Osteocyte (in vitro differentiated cells): ENCODE results near the gene GNG4. TPM values are rescaled to one million over a fixed set of nuclear protein-coding genes. Genes with fewer than 3 reads are reported as not detected.

ENCODE experiments used
- DNase-seq: peaks from one replicate; pipeline ENCODE4 v3.0.0; 2021; ENCODE audit warnings: mixed read lengths; ENCODE audit not compliant: unreplicated experiment; ENCODE audit errors: extremely low spot score
- H3K27ac Mint-ChIP-seq: one replicate; pipeline ENCODE4 v1.8.0; 2021; ENCODE audit warnings: mild to moderate bottlenecking, mixed read lengths; ENCODE audit not compliant: unreplicated experiment
- H3K27me3 Mint-ChIP-seq: one replicate; pipeline ENCODE4 v1.8.0; 2021; ENCODE audit warnings: mixed read lengths; ENCODE audit not compliant: unreplicated experiment
- H3K36me3 Mint-ChIP-seq: one replicate; pipeline ENCODE4 v1.8.0; 2021; ENCODE audit warnings: mixed read lengths; ENCODE audit not compliant: unreplicated experiment
- H3K4me1 Mint-ChIP-seq: one replicate; pipeline ENCODE4 v1.8.0; 2021; ENCODE audit warnings: mixed read lengths; ENCODE audit not compliant: unreplicated experiment
- H3K4me3 Mint-ChIP-seq: one replicate; pipeline ENCODE4 v1.8.0; 2021; ENCODE audit warnings: mild to moderate bottlenecking, moderate library complexity, mixed read lengths; ENCODE audit not compliant: unreplicated experiment
- H3K9me3 Mint-ChIP-seq: one replicate; pipeline ENCODE4 v1.8.0; 2021; ENCODE audit warnings: mixed read lengths; ENCODE audit not compliant: unreplicated experiment
- total RNA-seq: library from RNA; stranded (reverse); gene quantifications from 2 replicates; pipeline ENCODE4 v1.2.1, GENCODE V29; 2021
- TF ChIP-seq, protein P1 (sequence below): fragments of 200-600 bp; sonication (generic); IDR thresholded peaks from 2 replicates; pipeline ENCODE4 v1.5.0; 2021; ENCODE audit warnings: antibody characterized with exemption, mild to moderate bottlenecking, moderate library complexity

GNG4 gene
- total RNA-seq, 1 donor from 2014 or later = 0.83 TPM

DNA sequence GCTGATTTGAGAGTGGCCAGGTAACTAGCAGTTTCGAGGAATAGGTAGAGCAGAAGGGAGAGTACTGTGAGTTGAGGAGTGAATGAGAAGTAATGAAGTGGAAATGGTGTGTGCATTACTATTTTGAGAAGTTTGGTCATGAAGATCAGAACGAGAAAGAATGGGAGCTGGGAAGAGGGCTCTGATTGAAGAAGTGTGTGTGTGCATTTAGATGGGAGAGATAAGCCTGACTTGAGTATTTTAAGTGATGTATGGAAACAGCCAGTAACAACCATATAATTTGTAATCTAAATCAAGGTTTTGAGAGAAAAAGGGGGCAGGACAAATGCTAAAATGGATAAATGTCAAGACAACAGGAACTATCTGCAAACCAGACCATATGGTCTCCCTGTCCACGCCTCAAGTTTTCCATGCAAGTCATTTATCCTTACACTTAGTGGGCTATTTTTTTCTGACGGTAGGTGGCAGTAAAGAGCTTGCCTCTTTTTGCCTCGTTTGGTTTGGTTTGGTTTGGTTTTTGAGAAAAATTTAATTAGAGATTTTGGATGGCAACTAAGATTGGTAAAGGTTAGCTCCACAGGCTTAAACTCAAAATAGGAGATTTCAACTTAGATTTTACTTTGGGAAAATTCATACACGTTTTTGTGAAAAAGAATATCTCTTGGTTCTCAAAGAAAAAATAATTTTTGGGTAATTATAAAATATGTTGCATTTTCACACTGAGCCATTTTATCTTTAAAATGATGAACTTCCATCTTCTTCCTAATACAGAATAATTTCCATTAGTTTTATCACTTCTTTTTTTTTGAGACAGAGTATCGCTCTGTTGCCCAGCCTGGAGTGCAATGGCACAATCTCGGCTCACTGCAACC is 135.9 kb downstream of the GNG4 start:
- Mint-ChIP-seq H3K36me3 (no peaks in the 10 kb centered on the region), H3K27me3 (no peaks in the 10 kb centered on the region), H3K4me3 (no peak overlapping the region), H3K4me1 (no peaks in the 10 kb centered on the region), H3K9me3 (no peaks in the 10 kb centered on the region), H3K27ac (no peak overlapping the region)
- DNase-seq = no peak
- TF ChIP-seq, protein P1, sequence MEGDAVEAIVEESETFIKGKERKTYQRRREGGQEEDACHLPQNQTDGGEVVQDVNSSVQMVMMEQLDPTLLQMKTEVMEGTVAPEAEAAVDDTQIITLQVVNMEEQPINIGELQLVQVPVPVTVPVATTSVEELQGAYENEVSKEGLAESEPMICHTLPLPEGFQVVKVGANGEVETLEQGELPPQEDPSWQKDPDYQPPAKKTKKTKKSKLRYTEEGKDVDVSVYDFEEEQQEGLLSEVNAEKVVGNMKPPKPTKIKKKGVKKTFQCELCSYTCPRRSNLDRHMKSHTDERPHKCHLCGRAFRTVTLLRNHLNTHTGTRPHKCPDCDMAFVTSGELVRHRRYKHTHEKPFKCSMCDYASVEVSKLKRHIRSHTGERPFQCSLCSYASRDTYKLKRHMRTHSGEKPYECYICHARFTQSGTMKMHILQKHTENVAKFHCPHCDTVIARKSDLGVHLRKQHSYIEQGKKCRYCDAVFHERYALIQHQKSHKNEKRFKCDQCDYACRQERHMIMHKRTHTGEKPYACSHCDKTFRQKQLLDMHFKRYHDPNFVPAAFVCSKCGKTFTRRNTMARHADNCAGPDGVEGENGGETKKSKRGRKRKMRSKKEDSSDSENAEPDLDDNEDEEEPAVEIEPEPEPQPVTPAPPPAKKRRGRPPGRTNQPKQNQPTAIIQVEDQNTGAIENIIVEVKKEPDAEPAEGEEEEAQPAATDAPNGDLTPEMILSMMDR = peak; percentile 89

DNA sequence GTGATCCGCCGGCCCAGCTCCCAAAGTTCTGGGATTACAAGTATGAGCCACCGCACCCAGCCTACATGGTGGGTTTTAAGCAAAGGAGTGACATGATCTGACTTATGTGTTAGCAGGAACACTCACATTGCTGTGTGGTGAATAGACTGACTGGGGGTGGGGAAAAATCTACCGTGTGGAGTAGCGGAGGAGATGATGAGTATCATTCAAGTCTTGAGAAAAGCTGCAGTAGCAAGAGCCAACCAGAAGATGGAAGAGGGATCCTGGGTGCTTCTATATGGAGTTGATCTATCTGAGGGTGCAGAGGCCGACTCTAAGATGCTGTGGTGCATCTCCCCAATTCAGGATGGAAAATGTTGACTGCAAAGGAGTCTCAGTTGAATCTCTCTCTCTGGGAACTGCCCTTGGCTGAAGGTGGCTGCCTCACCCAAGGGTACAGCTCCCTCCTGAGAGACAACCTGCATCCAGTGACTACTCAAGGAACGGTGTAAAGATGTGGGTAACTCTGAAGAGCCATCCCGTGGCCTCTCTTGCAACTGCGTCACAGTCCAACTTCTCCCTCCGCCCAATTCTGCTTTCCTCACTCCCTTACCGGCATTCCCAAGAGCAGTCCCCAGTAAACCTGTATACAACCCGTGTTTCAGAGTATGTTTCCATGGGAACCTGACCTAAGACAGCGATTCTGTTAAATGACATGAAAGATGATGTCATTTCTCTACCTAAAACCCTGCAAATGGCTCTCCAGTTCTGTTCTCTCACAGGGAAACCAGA is 137.9 kb downstream of the GNG4 start:
- H3K4me3 Mint-ChIP-seq = no peak overlapping the region
- no peaks in the 10 kb centered on the region for H3K4me1 Mint-ChIP-seq
- no peaks in the 10 kb centered on the region for H3K36me3 Mint-ChIP-seq
- H3K9me3 Mint-ChIP-seq = no peaks in the 10 kb centered on the region
- DNase-seq = no peak
- no peak overlapping the region for H3K27ac Mint-ChIP-seq
- TF ChIP-seq, protein P1 = peak; percentile 10
- H3K27me3 Mint-ChIP-seq = no peaks in the 10 kb centered on the region

DNA sequence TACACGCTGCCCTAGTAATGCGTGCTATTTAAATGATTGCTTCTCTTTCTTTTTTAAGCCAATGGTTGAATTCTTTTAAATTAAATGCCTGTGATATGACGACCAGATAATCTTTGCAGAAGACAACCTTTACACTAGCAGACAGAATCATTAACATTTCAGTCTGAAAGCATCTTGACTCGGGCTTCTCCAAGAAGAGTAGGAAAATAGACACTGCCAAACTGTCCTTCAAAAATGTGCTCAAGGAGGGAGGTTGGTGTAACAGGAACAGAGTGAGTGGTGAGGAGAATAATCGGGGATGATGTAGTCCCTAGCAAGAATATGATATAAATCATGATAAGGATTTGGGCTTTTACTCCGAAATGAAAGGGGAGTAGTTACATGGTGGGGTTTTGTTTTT is 138.8 kb downstream of the GNG4 start:
- peaks cover 3% of the 10 kb centered on the region for H3K4me1 Mint-ChIP-seq
- no peak for DNase-seq
- H3K36me3 Mint-ChIP-seq = no peaks in the 10 kb centered on the region
- no peaks in the 10 kb centered on the region for H3K9me3 Mint-ChIP-seq
- H3K27me3 Mint-ChIP-seq = no peaks in the 10 kb centered on the region
- H3K4me3 Mint-ChIP-seq = no peak overlapping the region
- TF ChIP-seq, protein P1 = no peak
- H3K27ac Mint-ChIP-seq = no peak overlapping the region

DNA sequence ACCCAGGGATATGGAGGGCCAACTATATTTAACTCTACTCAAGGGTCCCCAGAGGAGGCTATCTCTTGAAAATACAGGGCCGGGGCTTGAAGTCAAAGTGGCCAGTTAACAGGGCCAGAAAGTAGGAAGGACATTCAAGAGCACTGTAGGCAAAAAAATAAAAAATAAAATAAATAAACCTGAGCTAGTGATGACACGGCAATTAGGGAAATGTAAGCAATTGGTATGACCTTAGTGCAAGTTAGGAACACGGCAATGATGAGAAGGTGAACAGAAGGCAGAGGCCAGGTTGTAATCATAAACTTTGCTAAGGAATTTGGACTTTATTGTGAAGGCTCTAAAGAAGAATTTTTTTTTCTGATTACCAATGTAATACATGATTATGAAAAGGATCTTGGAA is 142.0 kb downstream of the GNG4 start:
- TF ChIP-seq, protein P1 = no peak
- Mint-ChIP-seq H3K27ac (no peak overlapping the region), H3K4me1 (peaks cover 6% of the 10 kb centered on the region), H3K27me3 (no peaks in the 10 kb centered on the region), H3K9me3 (no peaks in the 10 kb centered on the region), H3K36me3 (no peaks in the 10 kb centered on the region), H3K4me3 (no peak overlapping the region)
- DNase-seq = no peak
